ENCODE results near the gene SPATA6. TPM values are rescaled to one million over a fixed set of nuclear protein-coding genes. Genes with fewer than 3 reads are reported as not detected.

The SPATA6 gene
- total and polyA plus RNA-seq, 2 of the 8 experiments (the other 6 are each of a cell fraction or from before 2014, with no cell fraction given) = 2.4 to 17.2 TPM

- TF ChIP-seq CTCF (IDR thresholded peaks at IDR 0.05; ENCODE audit: control extremely low read depth in 1 of 3, insufficient read depth in 1 of 3, low read depth in 1 of 3, low read length in 3 of 3) (no peak), SIRT6 (IDR thresholded peaks at IDR 0.05; ENCODE audit: low read length) (no peak), ASH2L (IDR thresholded peaks at IDR 0.05; ENCODE audit: low read length) (peak; percentile 81), MAX (IDR thresholded peaks at IDR 0.05) (0 out of 2 replicates have a peak, but pooled peaks have one; percentile 12), BRCA1 (IDR thresholded peaks at IDR 0.05; ENCODE audit: low read depth, low read length) (no peak), NANOG (IDR thresholded peaks at IDR 0.05; ENCODE audit: insufficient read depth, low read depth, low read length, poor library complexity, severe bottlenecking) (no peak), RFX5 (IDR thresholded peaks at IDR 0.05; ENCODE audit: borderline replicate concordance, low read depth, low read length) (no peak), RBBP5 (IDR thresholded peaks at IDR 0.05; ENCODE audit: borderline replicate concordance, low read depth, low read length) (peak; percentile 64; the same call in 1 of the 2 replicates), CBX8 (IDR thresholded peaks at IDR 0.05; ENCODE audit: borderline replicate concordance, low read depth, low read length) (no peak), KDM5A (IDR thresholded peaks at IDR 0.05; ENCODE audit: low read length) (no peak), SP2 (IDR thresholded peaks at IDR 0.05; ENCODE audit: low read length) (no peak), SAP30 (IDR thresholded peaks at IDR 0.05; ENCODE audit: insufficient read depth, insufficient replicate concordance, low read length) (no peak), TAF7 (optimal IDR thresholded peaks at IDR 0.05; ENCODE audit: borderline replicate concordance, low read depth, low read length) (peak; percentile 30), GABPA (IDR thresholded peaks at IDR 0.05; ENCODE audit: borderline replicate concordance, insufficient read depth, low read length) (no peak), RAD21 (IDR thresholded peaks at IDR 0.05 in 1 of 2, conservative IDR thresholded peaks at IDR 0.05 in 1 of 2; ENCODE audit: low read depth in 2 of 2, low read length in 2 of 2) (peak in 1 of 2 experiments; percentile 12; a peak in 1 of 4 replicates), SP1 (IDR thresholded peaks at IDR 0.05; ENCODE audit: low read depth, low read length) (peak; percentile 48; the same call in 1 of the 2 replicates), JUND (IDR thresholded peaks at IDR 0.05; ENCODE audit: low read length) (no peak), HDAC6 (IDR thresholded peaks at IDR 0.05; ENCODE audit: low read depth, low read length) (no peak)
Observed at GRCh38 chr1:48471691-48472576, at the start of gene SPATA6 (continued).

Measured in H1 (cell line).